HG02798 (cell line): ENCODE results near the gene OS9.
"Not testable (repeated sequence)": the region's sequence is repeated elsewhere in the genome, so short reads cannot be mapped to it uniquely, and the experiment has no call there.

ENCODE experiments used
- ATAC-seq: cut with Tn5 transposase; IDR thresholded peaks from one replicate; pipeline ENCODE4 v1.9.1; 2021; ENCODE audit warnings: mild to moderate bottlenecking; ENCODE audit not compliant: unreplicated experiment, poor library complexity

OS9 gene

GRCh38 chr12:57720606-57721595, 27.0 kb downstream of the OS9 start:
- no peak for ATAC-seq

DNA sequence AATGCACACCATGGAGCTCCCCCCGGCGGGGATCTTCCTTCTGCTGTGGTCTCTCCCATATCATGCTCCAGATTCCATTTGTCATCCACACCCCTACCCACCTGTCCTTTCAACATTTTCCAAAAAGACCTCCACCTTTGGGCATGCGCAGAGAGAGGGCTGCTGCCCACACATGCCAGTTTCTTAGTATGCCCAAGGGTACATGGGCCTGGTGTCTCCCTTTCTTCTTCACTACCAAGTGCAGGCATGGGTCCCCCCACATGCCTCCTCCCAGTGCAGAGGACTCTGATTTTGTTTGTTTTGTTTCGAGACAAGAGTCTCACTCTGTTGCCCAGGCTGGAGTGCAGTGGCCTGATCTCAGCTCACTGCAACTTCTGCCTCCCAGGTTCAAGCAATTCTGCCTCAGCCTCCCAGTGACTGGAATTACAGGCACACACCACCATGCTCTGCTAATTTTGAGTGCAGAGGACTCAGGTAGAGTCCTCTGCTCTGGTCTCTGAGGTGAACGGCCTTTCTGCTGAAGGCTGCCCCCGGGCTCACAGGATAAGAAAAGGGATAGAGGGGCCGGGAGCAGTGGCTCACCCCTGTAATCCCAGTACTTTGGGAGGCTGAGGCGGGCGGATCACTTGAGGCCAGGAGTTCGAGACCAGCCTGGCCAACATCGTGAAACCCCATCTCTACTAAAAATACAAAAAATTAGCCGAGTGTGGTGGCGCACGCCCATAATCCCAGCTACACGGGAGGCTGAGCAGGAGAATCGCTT, 28.1 kb downstream of the OS9 start:
- ATAC-seq: not testable (repeated sequence)

- ATAC-seq: no peak
Measured at GRCh38 chr12:57722716-57723629, 29.0 kb downstream of the OS9 start.

DNA sequence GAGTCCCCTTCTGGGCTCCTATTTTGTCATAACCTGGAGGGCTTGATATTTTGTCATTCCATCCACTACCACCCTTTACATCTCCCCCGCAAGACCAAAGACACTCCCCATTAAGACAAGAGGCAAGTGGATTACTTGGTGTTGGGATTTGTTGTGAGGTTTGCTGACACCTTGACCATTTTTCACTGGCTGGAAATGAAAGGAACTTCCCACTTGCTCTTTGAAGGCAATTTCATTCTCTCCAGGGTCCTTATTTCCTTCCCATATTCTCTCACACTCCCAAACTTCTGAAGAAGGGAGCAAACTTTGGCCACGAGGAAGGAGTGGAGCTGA, 29.7 kb downstream of the OS9 start:
- no peak for ATAC-seq

- no peak for ATAC-seq
Measured at GRCh38 chr12:57724003-57724935, 30.3 kb downstream of the OS9 start.

DNA sequence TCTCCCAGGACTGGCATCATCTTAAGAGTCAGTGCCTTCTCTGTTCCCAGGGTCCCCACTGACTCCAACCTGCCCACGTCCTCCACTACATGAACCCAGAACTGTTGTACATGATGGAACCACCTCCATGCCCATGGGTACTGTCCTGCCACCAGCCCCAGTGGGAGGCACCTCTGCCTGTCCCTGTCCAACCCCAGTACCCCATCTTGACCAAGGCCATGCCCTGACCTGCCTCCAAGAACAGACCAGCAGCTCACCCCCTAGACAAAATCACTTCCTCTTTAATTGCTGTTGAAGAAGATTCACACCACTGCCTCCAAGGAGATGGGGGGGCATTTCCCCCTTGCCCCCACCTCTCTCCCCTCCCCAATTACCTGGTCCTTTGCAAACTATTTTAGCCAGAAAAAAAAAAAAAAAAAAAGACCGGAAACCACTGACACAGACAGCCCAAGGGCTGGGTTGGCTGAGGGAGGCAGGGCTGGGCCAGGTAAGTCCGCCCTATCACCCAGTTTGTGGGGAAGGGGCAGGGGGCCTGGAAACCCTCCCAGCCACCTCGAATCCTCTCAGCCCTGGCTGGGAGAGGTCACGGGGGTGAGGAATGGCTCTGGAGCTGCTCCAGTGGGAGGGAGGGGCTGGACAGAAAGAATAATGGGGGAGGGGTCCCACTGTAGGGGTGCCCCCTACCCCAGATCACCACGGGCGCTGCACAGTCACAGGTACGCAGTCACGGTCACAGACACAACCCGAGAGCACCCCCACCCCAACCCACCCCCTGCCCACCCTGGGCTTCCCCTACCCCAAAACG, 31.2 kb downstream of the OS9 start:
- no peak for ATAC-seq

- no peak for ATAC-seq
Measured at GRCh38 chr12:57725851-57726150, 31.9 kb downstream of the OS9 start.

- ATAC-seq: no peak
Measured at GRCh38 chr12:57726151-57726883, 32.4 kb downstream of the OS9 start.

- no peak for ATAC-seq
Measured at GRCh38 chr12:57726884-57727757, 33.2 kb downstream of the OS9 start.

DNA sequence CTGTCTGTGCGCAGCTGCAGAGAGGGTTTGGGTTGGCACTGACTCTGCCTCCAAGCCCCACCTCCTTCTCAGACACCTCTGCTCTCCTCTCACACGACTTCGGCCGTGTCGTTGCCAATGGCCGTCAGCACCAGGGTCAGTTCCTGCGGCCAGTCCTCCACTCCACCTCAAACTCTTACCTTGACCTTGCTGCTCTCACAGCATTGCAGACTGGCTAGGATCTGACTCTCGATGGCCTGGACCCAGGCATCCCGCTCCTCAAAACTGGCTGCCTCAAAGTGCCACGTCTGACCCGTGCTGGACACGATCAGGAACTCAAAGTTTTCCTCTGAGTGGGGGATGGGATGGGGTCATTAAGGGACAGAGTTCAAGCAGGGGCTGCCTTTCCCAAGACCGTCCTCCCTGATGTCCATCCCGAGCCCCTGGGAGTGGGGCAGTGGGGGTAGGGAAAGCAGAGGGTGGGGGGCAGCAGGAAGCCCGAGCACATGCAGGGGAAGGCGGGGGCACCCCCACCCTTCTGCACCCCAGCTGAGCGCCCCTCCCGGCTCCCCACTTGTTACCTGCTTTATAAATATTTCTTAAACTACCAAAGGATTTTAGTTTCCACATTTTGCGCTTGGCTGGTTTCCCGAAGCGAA, 33.9 kb downstream of the OS9 start:
- ATAC-seq: no peak

DNA sequence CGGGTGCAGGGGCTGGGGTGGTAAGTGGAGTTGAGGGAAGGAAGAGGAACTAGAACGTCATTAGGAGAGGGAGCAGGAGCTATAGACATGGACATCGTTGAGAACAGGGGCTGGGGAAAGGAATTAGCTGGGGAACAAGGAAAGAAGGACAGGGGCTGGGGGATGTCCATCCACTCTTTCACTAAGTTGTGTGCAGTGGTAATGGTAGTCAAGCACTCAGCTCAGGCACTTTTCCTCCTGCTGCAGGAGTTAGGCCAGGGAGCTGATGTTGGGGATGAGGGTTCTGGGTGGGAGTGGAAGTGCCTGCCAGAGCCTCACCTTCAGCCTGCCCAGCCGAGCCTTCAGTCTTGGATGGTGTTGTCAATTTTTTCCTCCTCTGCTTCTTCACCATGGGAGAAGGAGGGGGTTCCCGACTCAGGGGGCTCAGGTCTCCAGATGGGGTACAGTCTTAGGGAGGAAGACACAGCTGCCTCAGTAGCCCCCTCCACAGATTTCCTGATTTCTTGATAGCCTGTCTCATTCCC, 35.5 kb downstream of the OS9 start:
- no peak for ATAC-seq

- ATAC-seq: no peak
Measured at GRCh38 chr12:57730336-57731067, 36.6 kb downstream of the OS9 start.

- no peak for ATAC-seq
Measured at GRCh38 chr12:57731411-57732080, 37.6 kb downstream of the OS9 start.

GRCh38 chr12:57732270-57732669, 38.3 kb downstream of the OS9 start:
- ATAC-seq: no peak
